ENCODE measurements around the gene FADS2.

Gene FADS2

DNA sequence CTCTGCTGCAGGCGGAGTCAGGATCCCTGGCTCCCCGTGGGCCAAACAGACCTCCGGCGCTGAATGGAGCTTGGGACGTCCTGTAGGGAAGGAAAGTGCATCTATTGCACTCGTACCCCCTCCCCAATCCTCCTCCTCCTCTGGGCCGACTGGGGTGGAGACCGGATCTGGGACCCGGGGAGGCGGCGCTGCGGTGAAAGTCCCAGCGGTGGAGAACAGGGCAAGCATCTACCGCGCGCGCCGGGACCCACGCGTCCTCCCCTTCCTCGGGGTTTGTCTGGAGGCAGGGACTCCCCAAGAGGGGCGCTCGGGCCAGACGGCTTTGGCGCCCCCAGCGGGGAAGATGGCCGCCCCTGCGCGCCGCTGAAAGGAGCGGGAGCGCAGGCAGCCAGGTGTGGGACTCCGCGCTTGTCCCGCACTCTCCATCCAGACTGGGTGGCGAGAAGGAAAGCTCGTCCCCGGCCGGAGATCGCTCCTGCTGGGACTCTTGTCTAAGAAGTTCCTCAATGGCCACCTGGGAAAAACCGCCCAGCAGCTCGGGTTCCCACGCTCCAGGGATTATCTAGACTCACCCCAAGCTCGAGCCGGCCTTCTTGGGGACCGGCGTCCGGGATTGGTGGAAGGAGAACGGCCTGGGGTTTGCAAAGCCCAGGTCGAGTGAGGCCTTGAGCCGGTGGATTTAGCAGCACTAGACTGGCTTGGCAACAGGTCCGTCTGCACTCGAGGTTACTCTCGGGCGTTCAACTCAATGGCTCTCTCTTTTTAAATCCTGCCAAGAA is 718 bp downstream of the FADS2 start:
- FAIRE-seq = no peak

DNA sequence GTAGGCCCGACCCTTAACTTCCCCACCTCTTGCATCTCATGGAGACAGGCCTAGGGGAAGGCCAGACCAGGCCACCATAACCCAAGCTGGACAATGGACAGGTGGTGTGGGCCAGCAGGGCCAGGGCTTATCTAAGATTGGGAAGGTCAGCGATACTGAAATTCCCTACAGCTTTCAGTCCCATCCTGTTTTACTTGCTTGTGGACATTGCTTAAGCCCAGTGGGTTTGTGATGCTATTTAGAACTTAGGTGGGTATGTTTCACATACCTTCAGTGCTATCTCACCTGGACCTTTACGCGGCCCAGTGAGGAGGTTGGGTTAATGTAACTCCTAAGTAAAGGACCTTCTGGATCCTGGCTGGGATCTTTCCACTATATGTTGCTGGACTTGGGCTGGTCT is 1.7 kb downstream of the FADS2 start:
- FAIRE-seq = no peak

DNA sequence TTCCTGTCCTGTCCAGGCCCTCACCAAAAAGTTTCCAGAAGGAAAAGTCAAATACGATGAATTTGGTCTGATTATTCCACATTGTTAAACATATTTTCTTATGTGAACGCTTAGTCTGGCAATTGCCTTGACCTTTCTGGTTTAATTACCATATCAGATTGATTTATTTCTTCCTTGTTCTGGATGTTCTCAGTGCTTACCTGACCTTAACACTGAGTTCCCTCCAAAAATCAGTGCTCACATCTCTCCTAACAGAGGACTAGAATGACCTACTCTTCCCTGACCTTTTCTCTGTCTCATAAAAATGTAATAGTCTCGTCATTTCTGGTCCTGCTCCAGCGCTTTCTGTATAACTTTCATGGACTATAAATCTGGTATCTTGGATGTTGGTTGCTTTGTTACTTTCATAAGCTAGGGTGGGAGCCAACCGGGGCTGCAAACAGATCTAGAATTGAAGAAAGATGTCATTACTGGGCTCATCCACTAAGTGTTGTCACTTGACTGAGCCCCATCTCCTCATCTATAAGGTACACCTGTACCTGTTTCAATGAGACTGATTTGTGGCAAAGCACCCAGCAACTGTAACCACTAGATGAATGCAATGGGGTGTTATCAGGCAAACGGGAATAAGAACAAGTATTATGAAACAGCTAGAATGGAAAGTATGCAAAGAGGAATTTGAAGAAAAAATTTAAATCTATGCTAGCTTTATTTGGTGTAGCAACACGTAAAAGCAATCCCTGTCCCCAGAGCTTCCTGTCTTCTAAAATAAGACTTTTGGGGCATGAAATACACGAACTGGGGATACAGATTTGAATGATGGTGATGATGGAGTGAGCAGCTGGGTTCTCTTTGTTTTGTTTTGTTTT is 2.4 kb downstream of the FADS2 start:
- FAIRE-seq = no peak

DNA sequence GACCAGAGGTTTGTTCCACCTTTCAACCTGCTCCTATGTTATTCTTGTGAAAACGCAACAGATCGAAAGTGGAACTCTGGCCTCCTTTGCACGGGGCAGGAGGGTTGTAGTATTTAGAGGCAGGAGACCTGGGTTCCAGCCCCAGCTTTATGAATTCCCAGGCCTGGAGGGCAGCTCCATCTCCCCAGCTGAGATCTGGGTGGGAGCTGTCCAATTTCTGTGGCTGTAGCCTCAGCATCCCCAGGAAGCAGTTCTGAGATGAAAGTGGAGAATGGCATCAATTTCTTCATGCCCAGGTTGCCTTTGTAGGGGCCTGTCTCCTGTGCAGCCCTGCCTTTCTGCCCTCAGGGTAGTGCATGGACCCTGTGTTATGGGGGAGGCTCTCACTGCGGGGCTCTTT is 4.1 kb downstream of the FADS2 start:
- no peak for FAIRE-seq

DNA sequence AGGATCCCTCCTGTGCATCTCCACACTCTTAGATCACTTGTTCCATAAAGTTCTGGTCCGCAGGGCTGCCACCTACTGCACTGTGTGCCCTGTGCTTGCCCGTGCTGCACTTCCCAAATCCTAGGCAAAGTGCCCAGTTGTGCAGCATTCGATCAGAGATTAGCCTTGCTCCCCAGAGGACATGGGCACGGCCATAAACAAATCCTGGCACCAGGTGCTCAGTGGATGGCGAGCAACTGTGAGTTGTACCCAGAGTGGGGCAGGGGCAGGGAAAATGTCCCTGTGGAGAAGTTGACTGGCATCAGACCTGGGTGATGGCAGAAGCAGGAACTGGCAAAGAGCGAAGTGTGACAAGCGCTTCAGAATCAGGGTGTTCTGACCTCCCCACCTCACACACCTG is 4.7 kb downstream of the FADS2 start:
- no peak for FAIRE-seq

DNA sequence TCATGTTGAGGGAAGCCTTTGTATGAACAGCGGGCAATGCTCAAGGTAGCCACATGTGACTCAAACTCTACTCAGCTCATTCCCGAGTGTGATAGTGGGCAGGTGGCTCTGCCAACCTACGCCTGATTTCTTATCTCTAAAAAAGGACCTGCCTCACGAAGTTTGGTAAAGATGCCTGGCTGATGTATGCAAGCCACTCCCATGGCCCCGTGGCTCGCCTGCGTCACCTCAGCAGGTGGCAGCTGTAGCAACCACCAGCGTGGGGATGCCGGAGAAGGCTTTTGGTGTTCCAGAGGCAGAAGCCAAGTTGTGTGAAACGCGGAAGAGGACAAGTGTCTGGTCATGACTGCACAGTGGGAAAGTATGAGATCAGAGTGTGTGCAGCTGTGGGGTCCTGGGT is 5.4 kb downstream of the FADS2 start:
- no peak for FAIRE-seq

DNA sequence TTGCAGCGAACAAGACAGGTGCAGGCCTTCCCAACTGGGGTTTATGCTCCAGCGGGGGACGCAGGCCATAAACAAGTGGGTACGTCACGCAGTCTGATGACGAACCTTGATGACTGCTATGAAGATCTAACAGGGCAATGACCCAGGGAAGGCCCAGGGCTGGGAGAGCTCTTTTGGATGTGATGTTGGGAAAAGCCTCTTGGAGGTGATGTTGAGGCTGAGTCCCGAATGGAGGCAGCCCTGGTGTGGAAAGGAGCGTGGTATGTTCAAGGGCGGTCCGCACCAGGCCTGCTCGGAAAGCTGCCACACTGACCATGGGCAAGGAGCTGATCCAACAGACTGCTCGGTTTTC is 5.8 kb downstream of the FADS2 start:
- no peak for FAIRE-seq

DNA sequence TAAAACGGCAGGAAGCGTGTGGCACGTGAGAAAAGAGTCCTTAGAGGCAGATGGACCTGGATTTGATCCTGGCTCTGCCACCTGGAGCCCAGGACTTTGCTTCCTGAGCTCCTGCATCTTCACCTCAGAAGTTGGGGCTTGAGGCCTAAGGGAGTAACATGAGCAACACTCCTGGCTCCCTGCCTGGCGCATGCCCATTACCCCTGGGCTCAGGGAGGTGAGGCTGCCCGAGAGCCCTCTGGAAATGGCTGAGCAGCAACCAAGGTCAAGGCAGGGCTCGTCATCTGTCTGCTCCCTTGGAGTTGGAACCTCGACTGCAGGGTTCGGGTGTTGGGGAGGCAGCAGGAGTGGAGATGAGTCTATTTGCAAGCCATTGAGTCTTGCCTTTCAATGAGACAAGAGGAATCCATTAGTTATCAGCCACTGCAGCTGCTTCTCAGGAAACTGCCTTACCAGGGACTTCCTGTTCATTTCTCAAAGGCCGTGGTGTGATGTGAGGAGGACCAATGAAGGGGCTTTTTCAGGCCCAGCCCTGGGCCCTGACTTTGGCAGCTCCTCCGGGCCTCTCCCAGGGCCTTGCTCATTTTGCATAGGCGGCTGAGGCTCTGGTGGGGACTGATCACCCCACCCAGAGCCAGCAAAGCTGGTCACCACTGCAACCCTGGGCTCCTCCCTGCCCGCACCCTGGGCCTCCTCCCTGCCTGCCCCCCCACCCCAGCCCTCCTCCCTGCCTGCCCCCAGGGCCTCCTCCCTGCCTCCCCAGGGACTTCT is 6.4 kb downstream of the FADS2 start:
- FAIRE-seq = no peak

DNA sequence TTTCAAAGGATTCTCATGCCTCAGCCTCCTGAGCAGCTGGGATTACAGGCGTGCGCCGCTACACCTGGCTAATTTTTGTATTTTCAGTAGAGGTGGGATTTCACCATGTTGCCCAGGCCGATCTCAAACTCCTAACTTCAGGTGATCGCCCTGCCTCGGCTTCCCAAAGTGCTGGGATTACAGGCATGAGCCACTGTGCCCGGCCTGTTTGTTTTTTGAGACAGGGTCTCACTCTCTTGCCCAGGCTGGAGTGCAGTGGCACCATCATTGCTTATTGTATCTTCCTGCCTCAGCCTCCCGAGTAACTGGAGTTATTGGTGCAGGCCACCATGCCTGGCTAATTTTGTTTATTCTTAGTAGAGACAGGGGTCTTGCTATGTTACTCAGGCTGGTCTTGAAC is 8.1 kb downstream of the FADS2 start:
- no peak for FAIRE-seq

DNA sequence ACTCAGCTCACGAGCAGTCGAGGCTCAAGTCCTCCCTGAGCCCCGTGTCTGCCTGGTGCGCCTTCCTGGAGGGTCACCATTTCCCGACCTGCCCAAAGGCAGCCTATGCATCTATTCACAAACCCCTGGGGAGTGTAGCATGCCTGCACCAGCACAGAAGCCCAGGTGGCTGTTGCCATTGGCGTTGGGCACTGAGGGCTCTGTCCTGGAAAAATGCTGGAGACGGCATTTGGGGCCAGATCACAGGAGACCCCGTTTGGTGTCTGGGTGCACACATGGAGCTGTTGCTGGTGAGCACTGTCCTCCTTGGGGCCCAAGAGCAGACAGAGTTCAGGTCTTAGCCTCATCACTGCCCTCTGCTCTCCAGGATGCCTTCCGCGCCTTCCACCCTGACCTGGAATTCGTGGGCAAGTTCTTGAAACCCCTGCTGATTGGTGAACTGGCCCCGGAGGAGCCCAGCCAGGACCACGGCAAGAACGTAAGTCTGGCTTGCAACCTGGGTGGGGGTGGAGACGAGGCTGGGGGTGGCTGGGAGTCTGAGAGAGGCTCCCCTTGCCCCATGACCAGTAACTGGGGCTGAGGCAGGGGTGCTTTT is 9.4 kb downstream of the FADS2 start:
- FAIRE-seq = no peak

DNA sequence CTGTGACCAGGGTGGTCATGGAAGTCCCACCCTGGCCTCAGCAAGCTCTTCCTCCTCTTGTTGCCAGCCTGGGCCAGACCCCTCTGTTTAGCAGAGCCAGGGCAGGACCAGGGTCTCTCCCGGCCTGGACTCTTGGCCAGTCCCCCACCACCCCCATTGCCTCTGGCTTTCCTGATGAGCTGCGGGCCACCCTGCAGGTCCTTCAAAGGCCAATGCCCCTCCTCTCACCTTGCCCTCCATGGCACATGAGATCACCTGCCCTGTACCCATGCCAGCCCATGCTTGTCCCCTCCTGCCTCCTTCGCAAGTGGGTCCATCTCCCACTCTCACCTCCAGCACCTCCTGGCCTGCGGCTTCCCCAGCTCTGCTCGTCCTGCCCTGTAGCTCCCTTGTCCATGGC is 10.4 kb downstream of the FADS2 start:
- no peak for FAIRE-seq

DNA sequence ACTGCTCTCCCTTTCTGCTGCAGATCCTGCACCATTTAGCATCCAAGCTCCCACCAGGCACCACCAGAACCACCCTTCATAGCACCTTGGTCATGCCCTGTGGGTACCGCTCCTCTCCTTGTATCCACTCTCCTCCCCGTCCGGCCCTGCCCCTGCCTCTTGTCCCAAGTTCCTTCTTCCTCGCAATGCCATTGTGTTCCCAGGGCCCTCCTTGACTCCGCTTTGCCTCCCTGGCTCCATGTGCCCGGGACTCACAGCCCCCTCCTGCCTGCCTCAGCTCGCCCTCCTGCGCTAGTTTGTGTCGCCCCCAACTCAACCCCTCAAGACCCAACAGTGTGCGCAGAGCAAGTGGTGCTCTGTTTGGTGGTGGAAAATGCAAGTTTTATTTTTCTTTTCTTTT is 10.8 kb downstream of the FADS2 start:
- FAIRE-seq = no peak

DNA sequence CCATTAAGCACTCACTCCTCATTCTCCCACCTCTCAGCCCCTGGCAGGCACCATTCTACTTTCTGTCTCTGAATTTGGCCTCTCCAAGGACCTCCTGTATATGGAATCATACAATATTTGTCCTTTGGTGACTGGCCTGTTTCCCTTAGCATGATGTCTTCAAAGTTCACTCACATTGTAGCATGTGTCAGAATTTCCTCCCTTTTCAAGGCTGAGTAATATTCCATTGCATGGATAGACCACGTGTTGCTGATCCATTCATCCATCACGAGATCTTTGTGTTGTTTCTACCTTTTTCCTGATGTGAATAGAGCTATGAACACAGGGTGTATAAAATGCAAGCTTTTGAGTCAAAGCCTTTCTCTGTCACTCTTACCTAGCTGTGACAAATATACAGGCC is 11.6 kb downstream of the FADS2 start:
- no peak for FAIRE-seq

DNA sequence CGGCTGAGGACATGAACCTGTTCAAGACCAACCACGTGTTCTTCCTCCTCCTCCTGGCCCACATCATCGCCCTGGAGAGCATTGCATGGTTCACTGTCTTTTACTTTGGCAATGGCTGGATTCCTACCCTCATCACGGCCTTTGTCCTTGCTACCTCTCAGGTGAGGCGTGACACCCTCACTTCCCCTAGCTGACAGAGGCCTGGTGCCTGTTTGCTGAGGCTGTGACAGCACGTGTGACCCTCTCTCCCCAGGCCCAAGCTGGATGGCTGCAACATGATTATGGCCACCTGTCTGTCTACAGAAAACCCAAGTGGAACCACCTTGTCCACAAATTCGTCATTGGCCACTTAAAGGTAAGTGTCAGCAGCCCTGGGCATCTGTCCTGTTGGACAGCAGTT is 12.3 kb downstream of the FADS2 start:
- FAIRE-seq = no peak

DNA sequence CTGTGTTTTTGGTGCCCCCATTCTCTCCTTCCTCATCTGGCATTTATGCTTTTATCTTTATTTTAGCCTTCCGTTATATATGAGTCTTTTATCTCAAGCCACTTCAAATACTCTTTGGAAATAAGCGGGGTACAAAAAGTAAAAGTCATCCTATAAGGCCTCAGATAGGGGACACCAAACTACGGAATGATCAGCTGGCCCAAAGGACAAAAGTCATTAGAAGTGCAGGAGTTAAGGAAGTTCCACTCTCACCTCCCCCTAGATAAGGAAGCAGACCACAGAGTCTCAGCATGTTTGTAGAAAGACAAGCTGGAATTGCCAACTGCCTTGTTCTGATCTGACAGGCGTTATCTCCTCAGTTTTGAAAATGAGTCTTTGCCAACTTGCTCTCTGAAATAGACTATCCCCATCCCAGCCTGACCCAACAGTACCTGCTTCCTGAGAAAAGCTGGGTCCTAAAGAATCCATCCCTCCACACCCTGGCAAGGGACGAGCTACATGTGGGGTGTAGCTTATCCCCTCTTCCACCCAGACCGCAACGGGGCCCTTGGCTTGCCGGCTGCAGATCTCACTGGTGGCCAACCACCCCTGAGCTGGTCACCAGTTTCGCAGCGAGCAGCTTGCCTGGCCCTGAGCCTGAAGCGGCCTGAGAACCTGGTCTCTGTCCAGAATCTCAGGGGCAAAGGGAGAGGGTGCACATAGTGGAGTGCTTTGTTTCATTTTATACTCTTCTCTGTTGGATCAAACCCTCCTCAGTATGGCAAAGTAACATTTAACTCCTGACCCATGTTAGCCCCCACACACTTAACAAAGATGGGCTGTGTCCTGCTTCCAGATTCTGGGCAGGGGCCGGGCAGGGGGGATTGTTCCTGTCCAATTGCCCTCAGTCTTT is 13.8 kb downstream of the FADS2 start:
- FAIRE-seq = no peak

DNA sequence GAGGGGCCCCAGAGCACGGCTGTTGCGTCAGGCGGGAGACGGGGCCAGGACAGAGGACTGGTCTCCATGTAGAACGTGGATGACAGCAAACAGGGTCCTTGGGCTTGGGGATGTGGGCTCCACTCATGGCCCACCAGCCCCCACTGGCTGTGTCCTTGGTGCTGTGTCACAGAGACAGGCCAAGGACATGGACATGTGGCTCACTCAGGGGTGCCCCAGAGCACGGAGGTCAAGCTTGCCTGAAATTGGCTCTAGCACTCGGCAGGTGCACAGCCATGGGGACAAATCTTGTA is 14.4 kb downstream of the FADS2 start:
- FAIRE-seq = no peak

DNA sequence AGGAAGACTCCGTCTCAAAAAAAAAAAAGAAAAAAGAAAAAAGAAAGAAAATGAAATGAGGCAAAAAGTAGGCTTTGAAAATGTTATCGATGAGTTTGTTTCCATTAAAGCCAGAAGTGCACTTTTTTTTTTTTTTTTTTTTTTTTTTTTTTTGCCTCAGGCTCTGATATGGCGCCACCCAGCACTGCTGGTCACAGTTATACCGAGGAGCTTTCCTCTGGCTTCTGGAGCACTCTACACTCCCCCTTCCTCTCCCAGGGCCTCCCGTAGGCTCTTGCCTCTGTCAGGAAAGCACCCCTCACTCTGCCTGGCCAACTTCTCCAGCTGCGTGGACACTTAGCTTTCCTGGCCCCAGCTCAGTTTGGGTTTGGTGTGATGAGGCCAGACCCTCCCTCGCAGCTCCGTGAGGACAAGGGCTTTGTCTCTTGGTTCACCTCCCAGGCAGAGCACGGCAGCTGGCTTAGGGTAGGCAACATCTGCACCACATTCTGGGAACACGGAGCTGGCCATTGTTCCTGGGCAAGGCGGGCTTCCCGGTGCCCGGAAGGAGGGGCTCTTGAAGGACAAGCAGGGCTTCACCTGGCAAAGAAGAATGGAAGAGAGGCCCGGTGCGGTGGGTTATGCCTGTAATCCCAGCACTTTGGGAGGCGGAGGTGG is 16.9 kb downstream of the FADS2 start:
- FAIRE-seq = no peak

DNA sequence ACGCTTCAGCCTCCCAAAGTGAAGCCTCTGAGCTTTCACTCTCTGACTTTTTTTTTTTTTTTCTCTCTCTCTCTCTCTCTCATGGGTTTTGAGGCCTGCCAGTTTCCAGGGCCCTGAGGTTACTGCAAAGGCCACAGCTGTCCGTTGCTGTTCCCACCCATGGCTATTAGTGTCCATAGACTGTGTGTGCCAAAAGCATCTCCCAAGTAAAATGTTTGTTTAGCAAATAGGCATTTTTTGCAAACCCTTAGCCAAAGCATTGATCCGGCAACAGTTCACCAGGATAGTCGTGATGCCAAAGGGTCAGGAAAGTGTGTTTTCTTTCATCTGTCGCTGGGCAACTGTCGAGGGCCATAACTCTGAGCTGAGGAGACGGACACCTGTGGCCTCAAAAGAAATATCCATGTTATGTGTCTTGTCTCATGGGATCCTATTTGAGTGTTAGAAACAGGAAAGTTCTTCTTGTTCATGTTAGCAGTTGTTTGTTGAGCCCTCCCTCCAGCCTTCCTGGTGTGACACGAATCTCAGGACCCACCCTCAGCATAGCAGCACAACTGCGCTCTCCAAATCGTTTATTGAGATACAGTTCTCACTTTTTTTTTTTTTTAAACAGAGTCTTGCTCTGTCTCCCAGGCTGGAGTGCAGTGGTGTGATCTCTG is 18.4 kb downstream of the FADS2 start:
- FAIRE-seq = no peak

DNA sequence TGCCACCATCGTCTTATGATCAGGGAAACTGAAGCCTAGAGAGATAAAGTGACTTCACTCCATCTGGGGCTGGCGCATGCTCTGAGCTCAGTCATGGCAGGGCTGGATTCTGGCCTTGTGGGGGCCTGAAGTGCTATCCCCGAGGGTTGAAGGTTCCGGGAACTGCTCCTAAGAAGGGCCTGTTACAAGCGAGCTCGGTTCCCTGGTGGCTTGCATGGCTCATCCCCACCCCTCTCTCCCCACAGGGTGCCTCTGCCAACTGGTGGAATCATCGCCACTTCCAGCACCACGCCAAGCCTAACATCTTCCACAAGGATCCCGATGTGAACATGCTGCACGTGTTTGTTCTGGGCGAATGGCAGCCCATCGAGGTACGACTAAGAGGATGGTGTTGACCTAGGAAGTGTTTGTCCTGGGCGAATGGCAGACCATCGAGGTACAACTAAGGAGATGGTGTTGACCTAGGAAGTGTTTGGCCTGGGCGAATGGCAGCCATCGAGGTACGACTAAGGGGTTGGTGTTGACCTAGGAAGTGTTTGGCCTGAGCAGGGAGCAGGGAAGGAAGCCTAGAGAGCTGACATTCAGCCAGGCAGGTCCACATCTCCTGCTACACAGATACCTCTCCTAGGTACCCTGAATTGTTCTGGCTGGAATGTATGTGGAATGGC is 19.9 kb downstream of the FADS2 start:
- no peak for FAIRE-seq

DNA sequence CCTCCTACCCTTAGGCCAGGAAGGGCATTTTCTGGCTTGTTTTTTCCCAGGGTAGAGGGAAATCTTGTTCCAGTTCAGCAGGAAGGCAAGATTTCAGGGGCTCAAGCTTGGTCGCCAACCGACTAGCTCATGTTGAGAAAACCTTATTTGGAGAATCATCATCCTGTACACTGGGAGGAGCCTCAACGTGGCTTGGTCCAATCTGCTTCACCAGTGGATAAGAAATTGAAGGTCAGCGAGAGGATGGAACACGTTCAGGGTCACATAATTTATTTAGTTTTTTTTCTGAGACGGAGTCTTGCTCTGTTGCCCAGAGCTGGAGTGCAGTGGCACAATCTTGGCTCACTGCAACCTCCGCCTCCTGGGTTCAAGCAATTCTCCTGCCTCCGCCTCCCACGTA is 20.5 kb downstream of the FADS2 start:
- no peak for FAIRE-seq

DNA sequence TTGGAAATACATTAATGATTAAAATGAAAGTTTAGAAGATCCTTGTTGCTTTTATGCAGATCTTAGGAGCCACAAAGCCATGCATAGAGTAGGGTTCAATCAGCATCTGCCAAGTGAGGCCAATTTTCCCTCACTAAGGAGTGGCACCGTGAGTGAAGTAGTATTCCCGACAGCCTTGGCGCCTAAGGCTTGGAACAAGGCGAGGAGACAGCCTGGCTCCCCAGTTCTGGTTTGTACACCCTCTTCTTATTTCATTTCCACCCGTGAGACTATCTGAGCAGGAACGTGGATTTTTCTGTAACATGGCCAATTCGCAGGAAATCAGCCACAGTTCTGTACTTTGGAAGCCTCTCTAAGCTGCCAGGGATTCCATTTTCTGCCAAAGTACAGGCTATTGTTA is 22.6 kb downstream of the FADS2 start:
- FAIRE-seq = no peak

All from A204.1 (cell line).